Measurements from ENCODE around the gene ENOX1.

DNA sequence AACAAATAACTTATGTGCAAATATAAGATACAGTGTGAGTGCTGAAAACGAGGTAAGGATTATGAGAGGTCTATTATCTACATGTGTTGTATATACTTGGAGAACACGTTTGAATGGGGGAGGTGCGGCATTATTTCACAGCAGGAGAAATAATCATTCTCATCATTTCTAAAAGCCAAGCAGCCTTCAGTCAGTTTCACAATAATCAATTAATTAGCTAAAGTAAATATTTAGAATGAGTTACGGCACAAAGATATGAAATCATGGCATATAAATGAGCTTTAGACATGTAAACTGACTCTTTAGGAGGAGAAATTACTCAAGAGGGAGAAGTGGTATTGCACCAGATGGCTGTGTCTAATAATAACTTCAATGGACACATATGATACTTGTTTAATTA lies 396.8 kb downstream of the ENOX1 start:
- TF ChIP-seq POLR2A (IDR thresholded peaks at IDR 0.05; ENCODE audit: insufficient read depth in 1 of 2, low read depth in 2 of 2, low read length in 2 of 2) (no peak), FOSL2 (CRISPR knock-in tag; IDR thresholded peaks at IDR 0.05) (no peak), STAG1 (CRISPR knock-in tag; IDR thresholded peaks at IDR 0.05) (no peak), ZMYM3 (CRISPR knock-in tag; IDR thresholded peaks at IDR 0.05) (no peak), ETV6 (CRISPR knock-in tag; conservative IDR thresholded peaks at IDR 0.05) (no peak), SMARCC2 (IDR thresholded peaks at IDR 0.05) (no peak), KLF16 (CRISPR knock-in tag; IDR thresholded peaks at IDR 0.05) (no peak), ARID5B (CRISPR knock-in tag; IDR thresholded peaks at IDR 0.05) (no peak), NFIC (IDR thresholded peaks at IDR 0.05; ENCODE audit: low read length) (no peak), CTCF (CRISPR knock-in tag; IDR thresholded peaks at IDR 0.05) (no peak), ZSCAN20 (CRISPR knock-in tag; IDR thresholded peaks at IDR 0.05; ENCODE audit: borderline replicate concordance) (no peak), HNRNPK (IDR thresholded peaks at IDR 0.05; ENCODE audit: low read depth, low read length, poor library complexity, severe bottlenecking) (no peak), NR2F2 (IDR thresholded peaks at IDR 0.05; ENCODE audit: borderline replicate concordance, low read depth) (no peak)

All from HepG2 (cell line).